Mononuclear cell (primary cell): ENCODE measurements around the gene CD79B. TPM values are rescaled to one million over a fixed set of nuclear protein-coding genes. Genes with fewer than 3 reads are reported as not detected.
"Not testable (repeated sequence)": the region's sequence is repeated elsewhere in the genome, so short reads cannot be mapped to it uniquely, and the experiment has no call there.

Experiments used
- H3K27me3 ChIP-seq: 2 replicates; pipeline ENCODE4 v1.6.0; 2011; ENCODE audit warnings: low read length, control low read depth; ENCODE audit not compliant: insufficient read depth
- H3K4me1 ChIP-seq: 2 replicates; pipeline ENCODE4 v1.5.1; 2011; ENCODE audit warnings: mild to moderate bottlenecking, low read length, control low read depth; ENCODE audit not compliant: insufficient read depth
- H3K4me3 ChIP-seq: 2 replicates; pipeline ENCODE4 v1.5.1; 2011; ENCODE audit warnings: mild to moderate bottlenecking, low read length, moderate library complexity
- H3K9me3 ChIP-seq: 2 replicates; pipeline ENCODE4 v1.5.1; 2011; ENCODE audit warnings: low read depth, mild to moderate bottlenecking, control low read depth, low read length
- total RNA-seq: library from RNA; depleted of rRNA; stranded (reverse); fragments of >200 nt; gene quantifications from one replicate; pipeline ENCODE4 v1.2.3, GENCODE V29; 2012

Gene CD79B
- total RNA-seq, 1 donor: 26.0 TPM

- H3K4me3 ChIP-seq: peak overlapping the region; percentile 60
- H3K4me1 ChIP-seq: peaks cover 51% of the 10 kb centered on the region
- H3K27me3 ChIP-seq: no peaks in the 10 kb centered on the region
Measured at GRCh38 chr17:63930951-63931575, 1.1 kb downstream of the CD79B start.

GRCh38 chr17:63929860-63930766, 2.0 kb downstream of the CD79B start:
- Histone ChIP-seq H3K4me3 (peak overlapping the region; percentile 60), H3K4me1 (peaks cover 56% of the 10 kb centered on the region), H3K9me3 (no peaks in the 10 kb centered on the region)

More at GRCh38 chr17:63930951-63931575, 1.1 kb downstream of the CD79B start:
- no peaks in the 10 kb centered on the region for H3K9me3 ChIP-seq

GRCh38 chr17:63928966-63929695, 3.0 kb downstream of the CD79B start:
- peak overlapping the region; percentile 60 for H3K4me3 ChIP-seq

More at GRCh38 chr17:63929860-63930766, 2.0 kb downstream of the CD79B start:
- no peaks in the 10 kb centered on the region for H3K27me3 ChIP-seq

GRCh38 chr17:63928172-63928666, 3.9 kb downstream of the CD79B start:
- H3K9me3 ChIP-seq: no peaks in the 10 kb centered on the region
- H3K4me3 ChIP-seq: no peak overlapping the region
- H3K27me3 ChIP-seq: no peaks in the 10 kb centered on the region
- peaks cover 59% of the 10 kb centered on the region for H3K4me1 ChIP-seq

More at GRCh38 chr17:63928966-63929695, 3.0 kb downstream of the CD79B start:
- Histone ChIP-seq H3K4me1 (peaks cover 58% of the 10 kb centered on the region), H3K9me3 (no peaks in the 10 kb centered on the region), H3K27me3 (no peaks in the 10 kb centered on the region)

GRCh38 chr17:63927464-63928171, 4.5 kb downstream of the CD79B start:
- Histone ChIP-seq H3K9me3 (no peaks in the 10 kb centered on the region), H3K27me3 (no peaks in the 10 kb centered on the region), H3K4me1 (peaks cover 57% of the 10 kb centered on the region), H3K4me3 (no peak overlapping the region)

- Histone ChIP-seq H3K27me3 (no peaks in the 10 kb centered on the region), H3K4me3 (no peak overlapping the region), H3K9me3 (no peaks in the 10 kb centered on the region), H3K4me1 (peaks cover 46% of the 10 kb centered on the region)
Measured at GRCh38 chr17:63926164-63926563, 6.0 kb downstream of the CD79B start.

- Histone ChIP-seq H3K9me3 (no peaks in the 10 kb centered on the region), H3K4me3 (no peak overlapping the region)
Measured at GRCh38 chr17:63925615-63926014, 6.5 kb downstream of the CD79B start.

GRCh38 chr17:63922402-63922801, 9.7 kb downstream of the CD79B start:
- not testable (repeated sequence) for H3K9me3 ChIP-seq, H3K4me3 ChIP-seq, H3K27me3 ChIP-seq
- H3K4me1 ChIP-seq: peaks cover 44% of the 10 kb centered on the region

More at GRCh38 chr17:63925615-63926014, 6.5 kb downstream of the CD79B start:
- peaks cover 41% of the 10 kb centered on the region for H3K4me1 ChIP-seq
- H3K27me3 ChIP-seq: no peaks in the 10 kb centered on the region

GRCh38 chr17:63920779-63921178, 11.4 kb downstream of the CD79B start:
- not testable (repeated sequence) for H3K27me3 ChIP-seq
- H3K4me1 ChIP-seq: peaks cover 36% of the 10 kb centered on the region

GRCh38 chr17:63920050-63920449, 12.1 kb downstream of the CD79B start:
- not testable (repeated sequence) for H3K27me3 ChIP-seq, H3K9me3 ChIP-seq, H3K4me3 ChIP-seq
- H3K4me1 ChIP-seq: peaks cover 38% of the 10 kb centered on the region

More at GRCh38 chr17:63920779-63921178, 11.4 kb downstream of the CD79B start:
- not testable (repeated sequence) for H3K4me3 ChIP-seq, H3K9me3 ChIP-seq

- no peak overlapping the region for H3K4me3 ChIP-seq
- H3K9me3 ChIP-seq: no peaks in the 10 kb centered on the region
- peaks cover 31% of the 10 kb centered on the region for H3K4me1 ChIP-seq
- H3K27me3 ChIP-seq: no peaks in the 10 kb centered on the region
Measured at GRCh38 chr17:63919311-63919723, 12.8 kb downstream of the CD79B start.

GRCh38 chr17:63918789-63919305, 13.3 kb downstream of the CD79B start, which contains the start of gene GH1:
TSS of gene GH1 (minus strand) at chr17:63918839. CDS start at chr17:63918776, 63 bp downstream.
- not testable (repeated sequence) for H3K27me3 ChIP-seq, H3K9me3 ChIP-seq, H3K4me3 ChIP-seq
- peaks cover 27% of the 10 kb centered on the region for H3K4me1 ChIP-seq

GRCh38 chr17:63918305-63918704, 13.8 kb downstream of the CD79B start:
- no peaks in the 10 kb centered on the region for H3K27me3 ChIP-seq
- H3K4me1 ChIP-seq: peaks cover 22% of the 10 kb centered on the region
- no peak overlapping the region for H3K4me3 ChIP-seq
- no peaks in the 10 kb centered on the region for H3K9me3 ChIP-seq

GRCh38 chr17:63917646-63918045, 14.5 kb downstream of the CD79B start:
- no peaks in the 10 kb centered on the region for H3K9me3 ChIP-seq
- no peak overlapping the region for H3K4me3 ChIP-seq
- H3K27me3 ChIP-seq: no peaks in the 10 kb centered on the region
- peaks cover 22% of the 10 kb centered on the region for H3K4me1 ChIP-seq
